Mesendoderm (in vitro differentiated cells): ENCODE data around the gene SMYD2.

Experiments
- DNase-seq: peaks from one replicate; pipeline ENCODE4 v3.0.0; 2013
- H2AK5ac ChIP-seq: 2 replicates; pipeline ENCODE4 v1.6.1; 2013; ENCODE audit warnings: low read length, inconsistent platforms
- H2BK120ac ChIP-seq: 2 replicates; pipeline ENCODE4 v1.6.1; 2013; ENCODE audit warnings: low read depth, mild to moderate bottlenecking, low read length, moderate library complexity, mixed read lengths
- H2BK15ac ChIP-seq: replicated peaks from 2 replicates; pipeline ENCODE4 v1.6.1; 2013; ENCODE audit warnings: low read depth, mild to moderate bottlenecking, moderate library complexity
- H2BK5ac ChIP-seq: 2 replicates; pipeline ENCODE4 v1.6.1; 2013; ENCODE audit warnings: low read length, inconsistent platforms
- H3K18ac ChIP-seq: 2 replicates; pipeline ENCODE4 v1.6.1; 2013; ENCODE audit warnings: mild to moderate bottlenecking, low read length, mixed read lengths
- H3K23ac ChIP-seq: one replicate; pipeline ENCODE4 v1.6.1; 2013; ENCODE audit warnings: low read length
- H3K27ac ChIP-seq: 2 replicates; pipeline ENCODE4 v1.5.1; 2013; ENCODE audit warnings: low read depth, mild to moderate bottlenecking, inconsistent platforms, low read length, moderate library complexity
- H3K27me3 ChIP-seq: 2 replicates; pipeline ENCODE4 v1.6.1; 2013; ENCODE audit warnings: low read length, control low read depth, mild to moderate bottlenecking, inconsistent platforms; ENCODE audit not compliant: insufficient read depth, poor library complexity
- H3K36me3 ChIP-seq: 2 replicates; pipeline ENCODE4 v1.6.1; 2013; ENCODE audit warnings: low read length, inconsistent platforms; ENCODE audit not compliant: control insufficient read depth, insufficient read depth
- H3K4ac ChIP-seq: one replicate; pipeline ENCODE4 v1.6.1; 2013; ENCODE audit warnings: low read depth, mild to moderate bottlenecking, low read length, moderate library complexity
- H3K4me1 ChIP-seq: 2 replicates; pipeline ENCODE4 v1.6.1; 2013; ENCODE audit warnings: low read depth, low read length, inconsistent platforms; ENCODE audit not compliant: control insufficient read depth
- H3K4me2 ChIP-seq: 2 replicates; pipeline ENCODE4 v1.6.1; 2013; ENCODE audit warnings: low read length
- H3K4me3 ChIP-seq: 2 replicates; pipeline ENCODE4 v1.5.1; 2013; ENCODE audit warnings: mild to moderate bottlenecking, low read length
- H3K56ac ChIP-seq: one replicate; pipeline ENCODE4 v1.6.1; 2013; ENCODE audit warnings: low read length
- H3K79me1 ChIP-seq: 2 replicates; pipeline ENCODE4 v1.6.1; 2013; ENCODE audit warnings: low read length, inconsistent platforms
- H3K79me2 ChIP-seq: 2 replicates; pipeline ENCODE4 v1.6.1; 2013; ENCODE audit warnings: mild to moderate bottlenecking, low read length; ENCODE audit not compliant: control insufficient read depth, insufficient read depth
- H3K9ac ChIP-seq: 2 replicates; pipeline ENCODE4 v1.6.1; 2013; ENCODE audit warnings: low read length, inconsistent platforms
- H4K5ac ChIP-seq: one replicate; pipeline ENCODE4 v1.6.1; 2013; ENCODE audit warnings: low read length
- H4K8ac ChIP-seq: one replicate; pipeline ENCODE4 v1.6.1; 2013; ENCODE audit warnings: low read depth, mild to moderate bottlenecking, control low read depth, low read length, moderate library complexity
- whole genome bisulfite sequencing: extraction: QIAGEN DNeasy Blood & Tissue Kit; methylation state at CpG from one replicate; pipeline ENCODE4 v1.1.7; 2013; ENCODE audit warnings: low lambda C conversion rate, missing lambda C conversion rate; ENCODE audit not compliant: insufficient coverage; ENCODE audit errors: extremely low coverage; 5-methylcytosine and 5-hydroxymethylcytosine counted together

The SMYD2 gene

DNA sequence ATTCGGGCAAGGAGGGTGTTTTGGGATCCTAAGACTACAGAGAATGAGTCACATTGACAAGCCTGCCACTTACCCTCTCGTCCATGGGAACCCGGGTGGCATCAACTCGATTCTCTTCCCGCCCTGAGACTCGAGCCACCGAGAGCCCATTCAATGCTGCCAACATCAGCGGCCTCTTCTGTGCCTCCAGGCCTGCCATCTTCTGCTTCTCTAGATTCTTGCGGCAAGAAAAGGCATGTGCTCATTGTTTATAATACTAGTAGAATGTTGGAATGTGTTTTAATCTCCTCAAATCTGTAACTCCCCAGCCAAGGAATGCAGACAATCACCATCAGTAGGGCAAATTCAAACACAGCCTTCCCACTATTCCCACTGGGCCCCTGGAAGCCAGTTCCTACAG, 96.9 kb downstream of the SMYD2 start:
- no peak overlapping the region for H4K8ac ChIP-seq
- no peak overlapping the region for H3K4me3 ChIP-seq
- no CpG with 5 or more reads among the region's 9 CpGs for WGBS
- no peak overlapping the region for H2BK120ac ChIP-seq
- no peak overlapping the region for H3K18ac ChIP-seq
- H3K36me3 ChIP-seq = peaks cover 2% of the 10 kb centered on the region
- no peak overlapping the region for H4K5ac ChIP-seq
- H3K23ac ChIP-seq = no peak overlapping the region
- H2AK5ac ChIP-seq = no peak overlapping the region
- H3K27ac ChIP-seq = no peak overlapping the region
- no peak overlapping the region for H3K4me2 ChIP-seq
- peaks cover 7% of the 10 kb centered on the region for H3K79me2 ChIP-seq
- H3K9ac ChIP-seq = no peak overlapping the region
- DNase-seq = peak; percentile 77
- H3K4ac ChIP-seq = peak overlapping the region; percentile 49
- no peak overlapping the region for H2BK15ac ChIP-seq
- peaks cover 29% of the 10 kb centered on the region for H3K4me1 ChIP-seq
- H3K27me3 ChIP-seq = no peaks in the 10 kb centered on the region
- H3K56ac ChIP-seq = peak overlapping the region; percentile 58
- peaks cover 6% of the 10 kb centered on the region for H3K79me1 ChIP-seq
- H2BK5ac ChIP-seq = peak overlapping the region; percentile 27

DNA sequence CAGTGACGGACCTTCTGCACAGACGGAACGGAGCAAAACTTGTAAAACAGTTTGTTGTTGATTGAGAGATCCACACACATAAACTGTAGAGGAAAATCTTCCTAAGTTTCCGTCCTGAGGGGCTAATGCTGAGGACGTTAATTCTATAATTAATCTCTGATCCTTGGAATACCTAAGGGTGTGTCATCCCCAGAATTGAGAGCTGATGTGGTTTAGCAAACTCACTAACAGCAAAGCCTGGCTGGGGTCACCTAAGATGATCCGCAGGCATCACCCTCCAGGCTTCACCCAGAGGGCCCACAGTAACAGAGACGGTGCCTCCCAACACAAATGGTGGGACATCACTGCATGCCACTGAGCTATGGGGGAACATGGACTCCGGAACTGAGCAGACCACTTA, 97.5 kb downstream of the SMYD2 start:
- DNase-seq = peak; percentile 20
- peak overlapping the region; percentile 30 for H2BK120ac ChIP-seq
- no CpG with 5 or more reads among the region's 8 CpGs for WGBS
- H3K4me3 ChIP-seq = no peak overlapping the region
- peak overlapping the region; percentile 41 for H3K9ac ChIP-seq
- H3K18ac ChIP-seq = peak overlapping the region; percentile 15
- H3K79me2 ChIP-seq = peaks cover 8% of the 10 kb centered on the region
- peaks cover 4% of the 10 kb centered on the region for H3K36me3 ChIP-seq
- peak overlapping the region; percentile 83 for H2AK5ac ChIP-seq
- H3K56ac ChIP-seq = peak overlapping the region; percentile 79
- H4K8ac ChIP-seq = no peak overlapping the region
- H3K4me1 ChIP-seq = peaks cover 29% of the 10 kb centered on the region
- H2BK15ac ChIP-seq = no peak overlapping the region
- H3K4me2 ChIP-seq = no peak overlapping the region
- H3K4ac ChIP-seq = peak overlapping the region; percentile 41
- H2BK5ac ChIP-seq = peak overlapping the region; percentile 96
- H3K79me1 ChIP-seq = peaks cover 6% of the 10 kb centered on the region
- peak overlapping the region; percentile 94 for H3K23ac ChIP-seq
- peak overlapping the region; percentile 27 for H3K27ac ChIP-seq
- peak overlapping the region; percentile 47 for H4K5ac ChIP-seq
- H3K27me3 ChIP-seq = no peaks in the 10 kb centered on the region

DNA sequence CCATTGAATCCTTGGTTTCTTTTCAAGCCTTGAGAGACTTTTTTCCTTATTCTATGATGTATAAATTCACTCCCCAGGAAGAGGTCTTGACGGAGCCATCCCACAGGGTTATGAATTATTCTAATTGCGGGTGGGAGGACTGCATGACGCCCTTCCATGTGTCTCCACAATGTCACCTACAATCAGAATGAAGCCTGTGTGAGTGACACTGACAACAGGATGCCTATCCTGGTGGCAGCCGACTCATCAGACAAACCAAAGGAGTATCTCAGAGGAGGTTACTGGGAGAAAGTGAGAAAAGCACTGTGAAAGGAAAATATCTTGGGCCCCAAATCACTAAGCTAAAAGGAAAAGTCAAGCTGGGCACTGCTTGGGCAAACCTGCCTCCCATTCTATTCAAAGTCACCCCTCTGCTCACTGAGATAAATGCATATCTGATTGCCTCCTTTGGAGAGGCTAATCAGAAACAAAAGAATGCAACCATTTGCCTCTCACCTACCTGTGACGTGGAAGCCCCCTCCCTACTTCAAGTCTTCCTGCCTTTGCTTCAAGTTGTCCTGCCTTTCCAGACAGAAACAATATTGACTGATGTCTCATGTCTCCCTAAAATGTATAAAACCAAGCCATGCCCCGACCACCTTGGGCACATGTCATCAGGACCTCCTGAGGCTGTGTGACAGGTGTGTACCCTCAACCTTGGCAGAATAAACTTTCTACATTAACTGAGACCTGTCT, 98.4 kb downstream of the SMYD2 start:
- no peak overlapping the region for H2AK5ac ChIP-seq
- peak overlapping the region; percentile 89 for H3K18ac ChIP-seq
- no CpG with 5 or more reads among the region's 6 CpGs for WGBS
- H3K4me2 ChIP-seq = no peak overlapping the region
- peaks cover 11% of the 10 kb centered on the region for H3K79me1 ChIP-seq
- H4K5ac ChIP-seq = no peak overlapping the region
- no peak overlapping the region for H3K4me3 ChIP-seq
- H3K23ac ChIP-seq = no peak overlapping the region
- no peaks in the 10 kb centered on the region for H3K27me3 ChIP-seq
- peak; percentile 97 for DNase-seq
- H3K4ac ChIP-seq = no peak overlapping the region
- H3K27ac ChIP-seq = peak overlapping the region; percentile 36
- H2BK15ac ChIP-seq = no peak overlapping the region
- H3K79me2 ChIP-seq = peaks cover 9% of the 10 kb centered on the region
- H3K36me3 ChIP-seq = peaks cover 8% of the 10 kb centered on the region
- H3K9ac ChIP-seq = no peak overlapping the region
- H2BK120ac ChIP-seq = no peak overlapping the region
- H2BK5ac ChIP-seq = peak overlapping the region; percentile 96
- no peak overlapping the region for H4K8ac ChIP-seq
- no peak overlapping the region for H3K56ac ChIP-seq
- peaks cover 29% of the 10 kb centered on the region for H3K4me1 ChIP-seq

DNA sequence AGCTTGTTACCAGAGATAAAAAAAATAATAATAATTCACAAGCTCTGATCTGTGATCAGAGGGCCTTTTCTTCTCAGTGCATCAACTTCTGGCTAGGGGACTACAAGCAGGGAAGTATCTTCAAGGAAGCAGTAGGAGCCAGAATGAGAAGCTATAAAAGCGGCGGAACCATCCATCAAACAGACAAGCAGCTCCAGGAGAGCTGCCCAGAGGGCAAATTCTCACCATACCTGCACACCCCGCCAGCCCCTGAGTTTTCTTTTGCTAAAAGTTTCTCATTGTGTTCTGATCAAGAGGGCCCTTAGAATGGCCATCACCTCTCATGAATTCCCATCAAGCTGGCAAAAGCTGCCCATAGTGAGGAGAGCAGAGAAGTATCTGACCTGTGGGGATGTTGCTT, 99.4 kb downstream of the SMYD2 start:
- peaks cover 10% of the 10 kb centered on the region for H3K36me3 ChIP-seq
- H2BK120ac ChIP-seq = peak overlapping the region; percentile 1
- H2BK15ac ChIP-seq = no peak overlapping the region
- peak overlapping the region; percentile 2 for H3K9ac ChIP-seq
- H4K8ac ChIP-seq = no peak overlapping the region
- H3K79me1 ChIP-seq = peaks cover 11% of the 10 kb centered on the region
- H3K4me3 ChIP-seq = no peak overlapping the region
- peak overlapping the region; percentile 66 for H3K27ac ChIP-seq
- peak overlapping the region; percentile 24 for H3K18ac ChIP-seq
- H2AK5ac ChIP-seq = no peak overlapping the region
- no peaks in the 10 kb centered on the region for H3K27me3 ChIP-seq
- H3K4ac ChIP-seq = no peak overlapping the region
- no peak overlapping the region for H3K4me2 ChIP-seq
- H3K4me1 ChIP-seq = peaks cover 29% of the 10 kb centered on the region
- no peak overlapping the region for H4K5ac ChIP-seq
- peak overlapping the region; percentile 62 for H3K56ac ChIP-seq
- H3K23ac ChIP-seq = no peak overlapping the region
- peak overlapping the region; percentile 88 for H2BK5ac ChIP-seq
- H3K79me2 ChIP-seq = peaks cover 10% of the 10 kb centered on the region
- peak; percentile 90 for DNase-seq
- WGBS = no CpG with 5 or more reads among the region's 3 CpGs

DNA sequence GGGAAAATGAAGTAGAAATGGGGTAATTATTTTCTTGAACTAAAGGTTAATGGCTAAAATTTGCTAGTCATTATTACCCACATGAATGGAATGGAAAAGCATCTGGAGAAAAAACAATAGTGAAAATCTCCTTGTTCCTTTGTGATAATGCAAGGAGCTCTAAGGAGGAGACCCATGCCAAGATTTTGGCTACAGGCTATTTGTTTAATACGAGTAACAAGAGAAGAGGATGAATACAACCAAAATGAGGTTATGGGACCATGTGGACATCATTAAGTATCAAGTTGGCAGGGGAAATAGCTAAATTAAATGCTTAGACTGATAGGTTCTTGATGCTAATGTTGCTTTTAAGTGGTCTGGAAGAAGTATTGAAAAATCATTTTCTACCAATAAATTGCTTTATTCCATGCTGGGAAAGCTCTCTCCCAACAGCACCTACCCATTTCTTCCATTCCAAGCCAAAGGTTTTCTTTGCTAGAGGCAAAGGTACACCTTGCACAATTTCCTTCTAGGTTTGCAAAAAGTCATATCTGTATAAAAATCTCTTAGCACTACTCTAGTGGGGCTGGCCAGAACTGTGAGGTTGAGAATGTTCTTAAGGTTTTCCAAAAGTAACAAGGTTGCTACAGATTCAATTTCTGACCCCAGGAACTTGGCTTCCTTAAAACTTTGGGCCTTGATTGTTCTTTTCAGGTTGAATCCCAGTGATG, 100.2 kb downstream of the SMYD2 start:
- no CpG with 5 or more reads among the region's 1 CpG for WGBS
- no peak overlapping the region for H3K4ac ChIP-seq

More for the DNA sequence above, 100.2 kb downstream of the SMYD2 start:
- no peak for DNase-seq
- peak overlapping the region; percentile 66 for H3K27ac ChIP-seq
- peaks cover 10% of the 10 kb centered on the region for H3K79me1 ChIP-seq
- H4K8ac ChIP-seq = no peak overlapping the region
- peaks cover 10% of the 10 kb centered on the region for H3K36me3 ChIP-seq
- peak overlapping the region; percentile 88 for H2BK5ac ChIP-seq
- H2BK15ac ChIP-seq = no peak overlapping the region
- no peak overlapping the region for H3K56ac ChIP-seq
- H3K18ac ChIP-seq = peak overlapping the region; percentile 24
- H3K27me3 ChIP-seq = no peaks in the 10 kb centered on the region
- H3K4me1 ChIP-seq = peaks cover 29% of the 10 kb centered on the region
- no peak overlapping the region for H3K9ac ChIP-seq
- no peak overlapping the region for H4K5ac ChIP-seq
- no peak overlapping the region for H3K4me2 ChIP-seq
- peaks cover 10% of the 10 kb centered on the region for H3K79me2 ChIP-seq
- no peak overlapping the region for H3K23ac ChIP-seq
- H2AK5ac ChIP-seq = no peak overlapping the region
- no peak overlapping the region for H3K4me3 ChIP-seq
- no peak overlapping the region for H2BK120ac ChIP-seq
